Measurements from ENCODE around the gene ATXN1.

ATXN1 gene

DNA sequence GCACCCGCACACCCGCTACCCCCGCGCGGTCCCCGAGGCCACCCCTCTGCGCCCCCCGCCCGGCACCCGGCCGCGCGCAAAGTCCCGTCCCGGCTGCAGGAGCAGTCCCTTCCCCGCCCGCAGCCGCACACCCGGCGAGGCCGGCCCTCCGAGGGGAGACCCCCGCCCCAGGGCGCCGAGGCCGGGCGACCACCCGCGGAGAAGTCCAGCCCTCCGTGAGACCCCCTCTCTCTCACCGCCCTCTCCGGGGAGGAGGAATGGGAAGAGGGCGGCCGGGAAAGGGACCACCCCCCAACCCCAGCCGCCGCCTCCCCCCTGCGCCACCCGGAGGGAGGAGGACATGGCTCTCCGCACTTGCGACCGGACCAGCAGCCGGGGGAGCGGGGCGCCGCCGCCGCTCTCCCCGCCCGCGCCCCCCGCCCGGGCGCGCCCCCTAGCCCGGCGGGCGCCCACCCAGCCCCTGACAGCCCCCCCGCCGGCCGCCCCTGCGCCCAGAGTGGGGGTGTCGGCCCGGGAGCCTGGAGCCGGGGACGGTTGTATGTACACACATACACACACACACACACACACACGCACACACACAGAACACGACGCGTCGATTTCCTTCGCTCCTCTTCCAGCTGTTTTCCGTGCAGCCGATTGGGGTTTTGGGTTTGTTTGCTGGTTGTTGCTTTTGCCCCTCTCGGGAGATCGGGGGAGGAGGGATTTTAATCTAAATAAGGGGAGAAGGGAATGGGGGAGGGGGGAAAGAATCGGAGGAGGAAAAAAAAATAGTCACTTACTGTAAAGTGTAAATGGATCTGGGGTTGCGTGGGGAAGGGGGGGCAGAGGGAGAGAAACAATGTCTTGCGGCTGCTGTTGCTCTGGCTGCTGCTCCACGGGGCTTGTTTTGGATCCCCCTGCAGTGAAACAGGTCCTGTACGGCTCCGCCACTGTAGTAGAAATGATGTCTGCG, at the start of gene ATXN1 (continued):
- TF ChIP-seq ZNF670 (tag by site-specific recombination; IDR thresholded peaks at IDR 0.05; ENCODE audit: low read depth): no peak
- peak; percentile 40; the same call in 1 of the 2 replicates for TF ChIP-seq KLF17 (tag by site-specific recombination; IDR thresholded peaks at IDR 0.05)
- peak; percentile 27; the same call in 1 of the 2 replicates for TF ChIP-seq ZNF76 (tag by site-specific recombination; IDR thresholded peaks at IDR 0.05; ENCODE audit: borderline replicate concordance, low read depth)
- TF ChIP-seq, protein P1, sequence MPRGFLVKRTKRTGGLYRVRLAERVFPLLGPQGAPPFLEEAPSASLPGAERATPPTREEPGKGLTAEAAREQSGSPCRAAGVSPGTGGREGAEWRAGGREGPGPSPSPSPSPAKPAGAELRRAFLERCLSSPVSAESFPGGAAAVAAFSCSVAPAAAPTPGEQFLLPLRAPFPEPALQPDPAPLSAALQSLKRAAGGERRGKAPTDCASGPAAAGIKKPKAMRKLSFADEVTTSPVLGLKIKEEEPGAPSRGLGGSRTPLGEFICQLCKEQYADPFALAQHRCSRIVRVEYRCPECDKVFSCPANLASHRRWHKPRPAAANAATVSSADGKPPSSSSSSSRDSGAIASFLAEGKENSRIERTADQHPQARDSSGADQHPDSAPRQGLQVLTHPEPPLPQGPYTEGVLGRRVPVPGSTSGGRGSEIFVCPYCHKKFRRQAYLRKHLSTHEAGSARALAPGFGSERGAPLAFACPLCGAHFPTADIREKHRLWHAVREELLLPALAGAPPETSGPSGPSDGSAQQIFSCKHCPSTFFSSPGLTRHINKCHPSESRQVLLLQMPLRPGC (tag by site-specific recombination; IDR thresholded peaks at IDR 0.05): 0 out of 2 replicates have a peak, but pooled peaks have one; percentile 13
- TF ChIP-seq ZNF837 (tag by site-specific recombination; IDR thresholded peaks at IDR 0.05): no peak
- TF ChIP-seq ZBTB48 (tag by site-specific recombination; IDR thresholded peaks at IDR 0.05): no peak
- TF ChIP-seq ZNF341 (tag by site-specific recombination; IDR thresholded peaks at IDR 0.05; ENCODE audit: low read depth): peak; percentile 3; the same call in 1 of the 2 replicates
- no peak for TF ChIP-seq BCL6B (tag by site-specific recombination; IDR thresholded peaks at IDR 0.05)
- TF ChIP-seq ZNF404 (tag by site-specific recombination; IDR thresholded peaks at IDR 0.05): no peak
- 0 out of 2 replicates have a peak, but pooled peaks have one; percentile 48 for TF ChIP-seq ZNF362 (tag by site-specific recombination; IDR thresholded peaks at IDR 0.05)
- TF ChIP-seq ZBTB10 (tag by site-specific recombination; IDR thresholded peaks at IDR 0.05): peak; percentile 72
- TF ChIP-seq YY2 (tag by site-specific recombination; IDR thresholded peaks at IDR 0.05): peak; percentile 21; the same call in 1 of the 2 replicates
- TF ChIP-seq ZNF530 (tag by site-specific recombination; IDR thresholded peaks at IDR 0.05; ENCODE audit: low read depth): no peak
- no peak for TF ChIP-seq ZNF768 (tag by site-specific recombination; IDR thresholded peaks at IDR 0.05)
- TF ChIP-seq ZNF133 (tag by site-specific recombination; IDR thresholded peaks at IDR 0.05): no peak
- peak; percentile 35; the same call in 1 of the 2 replicates for TF ChIP-seq EGR2 (tag by site-specific recombination; IDR thresholded peaks at IDR 0.05; ENCODE audit: low read depth)
- no peak for TF ChIP-seq ZNF558 (tag by site-specific recombination; IDR thresholded peaks at IDR 0.05)
- no peak for TF ChIP-seq HOXC10 (CRISPR knock-in tag; IDR thresholded peaks at IDR 0.05)
- no peak for TF ChIP-seq ZNF555 (tag by site-specific recombination; conservative IDR thresholded peaks at IDR 0.05)
- no peak for TF ChIP-seq SCRT1 (tag by site-specific recombination; IDR thresholded peaks at IDR 0.05; ENCODE audit: borderline replicate concordance)
- no peak for TF ChIP-seq REST (tag by site-specific recombination; IDR thresholded peaks at IDR 0.05)
- no peak for TF ChIP-seq ZNF654 (tag by site-specific recombination; IDR thresholded peaks at IDR 0.05; ENCODE audit: low read depth)
- no peak for TF ChIP-seq ZNF658 (tag by site-specific recombination; IDR thresholded peaks at IDR 0.05)
- TF ChIP-seq ZNF302 (tag by site-specific recombination; IDR thresholded peaks at IDR 0.05; ENCODE audit: low read depth): no peak
- TF ChIP-seq ZNF221 (tag by site-specific recombination; IDR thresholded peaks at IDR 0.05; ENCODE audit: borderline replicate concordance): no peak
- no peak for TF ChIP-seq ZNF184 (tag by site-specific recombination; IDR thresholded peaks at IDR 0.05)
- peak; percentile 45; the same call in 1 of the 2 replicates for TF ChIP-seq ZFP69B (tag by site-specific recombination; IDR thresholded peaks at IDR 0.05)
- no peak for TF ChIP-seq ZNF174 (tag by site-specific recombination; IDR thresholded peaks at IDR 0.05)
